HG02759 (cell line): ENCODE data around the gene CYP1B1.
"Not testable (repeated sequence)": the region's sequence is repeated elsewhere in the genome, so short reads cannot be mapped to it uniquely, and the experiment has no call there.

Experiments used
- ATAC-seq: cut with Tn5 transposase; IDR thresholded peaks from one replicate; pipeline ENCODE4 v1.9.1; 2021; ENCODE audit warnings: mild to moderate bottlenecking, moderate library complexity; ENCODE audit not compliant: unreplicated experiment

CYP1B1 gene

GRCh38 chr2:38037757-38038621 lies 38.0 kb downstream of the CYP1B1 start:
- ATAC-seq = peak; percentile 84

GRCh38 chr2:38037325-38037724 lies 38.6 kb downstream of the CYP1B1 start:
- no peak for ATAC-seq

GRCh38 chr2:38035968-38036367 lies 40.0 kb downstream of the CYP1B1 start:
- ATAC-seq = no peak

- ATAC-seq = no peak
Observed at GRCh38 chr2:38033646-38034045, 42.3 kb downstream of the CYP1B1 start.

- no peak for ATAC-seq
Observed at GRCh38 chr2:38032946-38033345, 43.0 kb downstream of the CYP1B1 start.

- no peak for ATAC-seq
Observed at GRCh38 chr2:38030635-38031355, 45.2 kb downstream of the CYP1B1 start.

GRCh38 chr2:38029512-38029911 lies 46.4 kb downstream of the CYP1B1 start:
- no peak for ATAC-seq

GRCh38 chr2:38028829-38029228 lies 47.1 kb downstream of the CYP1B1 start:
- no peak for ATAC-seq

GRCh38 chr2:38026846-38027245 lies 49.1 kb downstream of the CYP1B1 start:
- no peak for ATAC-seq

- ATAC-seq = no peak
Observed at GRCh38 chr2:38021589-38021988, 54.4 kb downstream of the CYP1B1 start.

- not testable (repeated sequence) for ATAC-seq
Observed at GRCh38 chr2:38020359-38021069, 55.4 kb downstream of the CYP1B1 start.

GRCh38 chr2:38017836-38018235 lies 58.1 kb downstream of the CYP1B1 start:
- no peak for ATAC-seq
